GM19023 (cell line): Measurements from ENCODE around the gene RNF215.
"Not testable (repeated sequence)": the region's sequence is repeated elsewhere in the genome, so short reads cannot be mapped to it uniquely, and the experiment has no call there.

ENCODE experiments used
- ATAC-seq: cut with Tn5 transposase; IDR thresholded peaks from one replicate; pipeline ENCODE4 v1.9.1; 2021; ENCODE audit warnings: mild to moderate bottlenecking, moderate library complexity; ENCODE audit not compliant: unreplicated experiment

The RNF215 gene

DNA sequence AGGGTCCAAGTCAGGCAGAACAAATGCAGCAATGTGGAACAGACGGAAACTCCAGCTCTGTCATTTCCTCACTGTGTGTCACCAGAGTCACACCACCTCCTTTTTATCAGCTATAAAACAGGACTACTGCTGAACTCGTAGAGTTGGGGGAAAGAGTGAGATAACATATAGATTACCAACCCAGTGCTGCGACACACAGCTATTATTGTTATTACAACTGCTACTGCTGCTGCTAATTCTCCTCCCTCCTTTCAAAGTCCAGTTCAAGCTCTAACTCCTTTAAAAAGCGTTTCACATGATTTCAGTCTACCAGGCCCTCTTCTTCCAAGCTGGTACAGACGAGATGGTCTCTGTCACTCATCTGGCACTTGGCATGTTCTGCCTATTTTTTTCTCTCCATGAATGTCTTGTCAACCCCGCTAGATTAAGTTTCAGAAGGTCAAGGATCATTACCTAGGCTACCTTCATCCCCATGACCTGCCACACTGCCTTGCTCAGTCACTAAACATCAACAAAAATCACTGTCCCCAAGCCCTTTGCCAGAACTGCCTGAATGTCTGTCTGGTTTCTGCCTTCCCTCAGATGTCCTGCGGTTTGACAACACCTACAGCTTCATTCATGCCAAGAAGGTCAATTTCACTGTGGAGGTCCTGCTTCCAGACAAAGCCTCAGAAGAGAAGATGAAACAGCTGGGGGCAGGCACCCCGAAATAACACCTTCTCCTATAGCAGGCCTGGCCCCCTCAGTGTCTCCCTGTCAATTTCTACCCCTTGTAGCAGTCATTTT, 34.7 kb upstream of the RNF215 start:
- no peak for ATAC-seq

DNA sequence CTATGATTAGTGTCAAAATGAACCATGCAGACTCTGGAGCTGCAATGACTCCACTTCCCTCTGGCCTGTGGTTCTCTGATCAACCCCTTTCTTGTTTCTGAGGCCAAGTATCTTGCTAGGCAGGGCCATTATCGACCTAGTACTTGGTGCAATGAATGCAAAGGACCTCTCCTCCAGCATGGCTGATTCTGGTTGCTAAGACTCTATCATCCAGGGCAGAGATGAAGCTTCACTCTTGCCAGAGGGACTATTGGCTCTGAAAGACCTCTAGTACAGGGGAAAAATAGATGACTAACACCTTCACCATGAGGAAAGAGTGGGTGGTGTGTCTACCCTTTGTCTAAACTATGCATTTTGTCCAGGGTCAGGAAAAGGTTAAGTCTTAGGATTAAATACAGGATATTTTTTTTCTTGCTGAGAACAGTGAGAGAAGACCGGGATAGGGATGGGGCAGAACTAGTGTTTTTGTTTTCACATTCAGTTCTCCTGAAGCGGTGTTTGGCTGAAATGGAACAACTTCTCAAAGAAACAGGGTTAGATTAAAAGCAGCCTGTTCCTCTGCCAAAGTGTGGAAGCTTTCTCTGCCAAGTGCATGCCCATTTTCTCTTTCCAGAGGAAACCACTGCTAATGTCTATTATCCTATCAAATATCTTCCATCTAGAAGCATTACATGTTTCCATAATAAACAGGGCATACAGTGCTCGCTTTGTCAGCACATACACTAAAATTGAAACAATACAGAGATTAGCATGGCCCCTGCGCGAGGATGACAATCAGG, 33.3 kb upstream of the RNF215 start:
- no peak for ATAC-seq

- ATAC-seq, result no peak
These were observed 29.6 kb upstream of the RNF215 start for GRCh38 chr22:30416837-30417236.

DNA sequence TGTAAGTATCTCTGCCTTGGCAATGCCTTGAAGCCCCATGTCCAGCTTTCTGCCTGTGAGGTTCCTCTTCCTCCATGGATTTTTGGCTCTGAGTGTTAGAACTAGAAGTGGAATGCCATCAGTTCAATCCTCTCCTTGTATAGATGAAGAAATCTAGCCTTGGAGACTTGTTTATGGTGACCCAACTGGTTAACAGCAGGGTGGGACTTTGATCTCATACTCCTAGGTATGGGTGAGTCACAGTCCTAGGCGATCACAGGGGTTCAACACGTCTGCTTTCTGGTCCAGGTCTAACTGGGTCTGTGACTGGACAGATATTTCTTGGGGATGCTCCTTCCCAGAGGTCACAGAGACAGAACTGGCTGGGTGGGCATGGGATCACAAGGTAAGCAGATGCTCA, 29.2 kb upstream of the RNF215 start:
- no peak for ATAC-seq

- no peak for ATAC-seq
These were observed 27.4 kb upstream of the RNF215 start for GRCh38 chr22:30414525-30415047.

GRCh38 chr22:30413745-30414524, 26.7 kb upstream of the RNF215 start:
- ATAC-seq, result no peak

DNA sequence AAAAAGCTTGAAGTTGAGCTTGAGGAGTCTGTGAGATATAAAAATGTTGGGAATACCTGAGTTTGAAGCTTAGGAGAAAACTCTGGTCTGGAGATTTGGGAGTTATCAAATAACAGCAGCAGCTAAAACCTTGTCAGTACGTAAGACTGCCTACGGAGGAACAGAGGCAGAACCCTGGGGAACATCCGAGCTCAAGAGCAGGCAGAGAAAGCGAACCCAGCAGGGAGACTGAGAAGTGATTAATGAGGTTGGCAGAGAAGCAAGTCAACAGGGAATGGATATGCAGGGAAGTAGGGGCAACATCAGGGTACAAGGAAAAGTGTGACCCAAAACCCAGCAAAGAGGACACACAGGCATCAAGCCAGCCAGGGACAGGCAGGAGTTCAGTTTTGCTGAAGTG, 25.8 kb upstream of the RNF215 start:
- no peak for ATAC-seq

DNA sequence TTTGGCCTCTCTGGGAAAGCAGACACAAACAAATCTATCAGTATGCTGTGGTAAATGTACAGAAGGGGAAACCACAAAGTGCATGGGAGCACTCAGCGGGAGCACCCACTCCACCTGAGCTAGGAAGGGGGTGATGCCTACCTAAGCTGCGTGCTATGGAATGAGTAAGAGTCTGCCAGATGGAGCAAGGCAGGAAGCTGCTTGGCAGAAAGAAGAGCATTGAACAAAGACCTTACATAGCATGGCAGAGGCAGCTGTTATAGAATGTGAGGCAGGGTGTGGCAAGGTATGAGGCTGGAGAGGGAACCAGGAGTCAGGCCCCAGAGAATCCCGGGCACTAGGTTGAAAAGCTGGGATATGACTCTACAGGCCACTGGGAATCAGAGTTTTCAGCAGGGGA, 24.6 kb upstream of the RNF215 start:
- ATAC-seq, result no peak

DNA sequence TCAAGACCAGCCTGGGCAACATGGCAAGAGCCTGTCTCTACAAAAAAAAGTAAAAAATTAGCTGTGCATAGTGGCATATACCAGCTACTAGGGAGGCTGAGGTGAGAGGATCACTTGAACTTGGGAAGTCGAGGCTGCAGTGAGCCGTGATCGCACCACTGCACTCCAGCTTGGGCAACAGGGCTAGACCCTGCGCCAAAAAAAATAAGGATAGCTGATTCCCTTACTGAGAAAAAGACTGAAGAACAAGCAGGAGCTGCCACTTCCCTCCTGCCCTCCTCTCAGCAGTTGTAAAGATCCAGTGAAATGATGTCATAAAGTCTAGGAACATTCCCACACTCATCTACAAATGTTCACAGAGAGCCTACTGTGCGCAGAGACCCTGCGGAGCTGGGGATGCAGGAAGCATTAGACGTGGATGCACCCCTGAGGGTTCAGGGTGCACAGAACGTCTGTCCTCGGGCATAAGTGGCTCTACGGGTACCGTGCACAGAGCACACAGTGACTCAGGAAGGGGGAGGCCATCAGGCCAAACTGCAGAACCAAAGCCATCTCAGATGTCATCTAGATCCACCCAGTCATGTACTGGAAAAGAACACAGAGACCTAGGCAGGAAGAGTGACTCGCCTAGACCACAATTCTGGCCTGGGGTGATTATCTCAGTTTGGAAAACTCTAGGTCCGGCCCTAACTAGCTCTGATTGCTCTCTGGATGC, 21.3 kb upstream of the RNF215 start:
- no peak for ATAC-seq

DNA sequence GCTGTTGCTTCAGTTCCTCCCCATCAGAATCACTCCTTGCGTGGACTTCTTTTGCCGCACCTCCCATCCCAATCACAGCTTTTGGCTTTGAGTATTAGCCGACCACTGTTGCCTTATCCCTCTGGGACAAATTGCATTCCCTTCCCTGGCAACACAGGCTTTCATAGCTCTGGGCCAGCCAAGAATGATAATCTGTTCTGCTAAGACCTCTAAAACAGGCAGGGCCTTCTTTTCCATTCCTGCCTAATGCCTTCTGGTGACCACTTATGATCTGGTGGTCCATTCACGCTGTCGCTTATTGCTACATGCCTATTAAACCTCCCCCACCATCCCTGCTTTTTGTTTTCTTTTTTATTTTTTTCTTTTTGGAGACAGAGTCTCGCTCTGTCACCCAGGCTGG, 19.2 kb upstream of the RNF215 start:
- no peak for ATAC-seq

DNA sequence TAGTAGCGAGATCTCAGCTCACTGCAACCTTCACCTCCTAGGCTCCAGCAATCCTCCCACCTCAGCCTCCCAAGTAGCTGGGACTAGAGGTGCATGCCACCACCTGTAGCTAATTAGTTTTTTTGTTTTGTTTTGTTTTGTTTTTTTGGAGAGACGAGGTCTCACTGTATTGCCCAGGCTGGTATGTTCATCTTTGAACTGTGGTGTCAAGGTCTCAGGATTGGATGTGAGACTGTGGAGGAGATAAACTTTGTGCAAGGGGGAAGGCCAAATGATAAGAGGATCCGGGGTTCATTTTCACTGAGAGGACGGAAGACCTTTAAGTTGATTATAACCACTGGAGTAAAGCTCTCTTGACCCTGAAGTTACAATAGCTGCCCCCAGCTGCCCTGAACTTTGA, 18.5 kb upstream of the RNF215 start:
- no peak for ATAC-seq

DNA sequence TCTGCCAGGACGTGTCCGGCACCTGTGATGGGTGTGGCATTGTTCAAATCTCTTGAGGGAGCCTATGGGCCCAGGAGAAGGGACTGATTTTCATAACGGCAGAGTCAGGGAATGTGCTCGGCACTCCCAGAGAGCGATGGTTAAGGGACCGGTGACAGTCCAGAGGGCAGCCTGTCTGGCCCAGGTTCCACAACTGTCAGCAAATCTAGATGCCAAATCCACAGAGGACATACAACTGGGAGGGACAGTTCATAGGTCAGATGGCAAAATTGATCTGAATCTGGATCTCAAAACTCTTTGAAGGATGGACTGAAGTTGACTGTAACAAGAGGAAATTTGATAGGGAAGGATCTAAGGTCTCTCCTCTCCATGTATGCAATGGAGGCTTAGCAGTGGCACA, 17.1 kb upstream of the RNF215 start:
- ATAC-seq, result no peak

GRCh38 chr22:30402766-30403104, 15.5 kb upstream of the RNF215 start:
- not testable (repeated sequence) for ATAC-seq

DNA sequence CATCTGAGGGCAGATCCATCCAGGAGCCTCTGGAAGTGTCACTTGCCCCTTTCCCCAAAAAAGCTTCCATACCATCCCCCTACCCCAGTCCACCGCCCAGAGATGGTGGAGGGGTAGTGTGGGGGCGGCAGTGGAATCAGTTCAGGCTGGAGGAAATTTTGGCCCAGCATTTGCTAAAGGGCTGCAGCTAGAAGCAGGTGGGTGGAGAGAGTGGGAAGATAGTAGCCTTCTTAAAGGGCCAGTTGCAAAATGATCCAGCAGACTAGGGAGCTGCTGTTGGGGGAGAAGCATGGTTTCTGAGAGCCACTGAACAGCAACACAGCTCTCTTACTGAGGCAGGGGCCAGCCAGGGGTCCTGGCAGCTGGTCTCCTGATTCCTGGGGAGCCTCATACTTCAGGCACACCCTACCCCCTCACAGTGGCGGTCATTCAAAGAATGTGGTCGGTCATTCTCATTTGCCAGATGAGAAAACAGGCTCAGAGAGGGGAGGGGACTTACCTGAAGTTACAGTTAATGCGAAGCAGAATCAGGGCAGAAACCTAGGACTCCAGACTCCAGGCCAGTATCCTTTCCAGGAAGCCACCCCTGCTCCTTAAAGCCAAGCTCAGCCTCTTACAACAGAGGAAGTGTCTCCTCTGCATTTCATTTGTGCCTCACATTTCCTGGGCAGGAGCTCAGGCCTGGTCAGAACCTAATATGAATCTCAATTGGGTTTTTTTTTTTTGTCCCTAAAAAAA, 15.0 kb upstream of the RNF215 start:
- ATAC-seq, result no peak

GRCh38 chr22:30401024-30401423, 13.8 kb upstream of the RNF215 start:
- ATAC-seq, result not testable (repeated sequence)

DNA sequence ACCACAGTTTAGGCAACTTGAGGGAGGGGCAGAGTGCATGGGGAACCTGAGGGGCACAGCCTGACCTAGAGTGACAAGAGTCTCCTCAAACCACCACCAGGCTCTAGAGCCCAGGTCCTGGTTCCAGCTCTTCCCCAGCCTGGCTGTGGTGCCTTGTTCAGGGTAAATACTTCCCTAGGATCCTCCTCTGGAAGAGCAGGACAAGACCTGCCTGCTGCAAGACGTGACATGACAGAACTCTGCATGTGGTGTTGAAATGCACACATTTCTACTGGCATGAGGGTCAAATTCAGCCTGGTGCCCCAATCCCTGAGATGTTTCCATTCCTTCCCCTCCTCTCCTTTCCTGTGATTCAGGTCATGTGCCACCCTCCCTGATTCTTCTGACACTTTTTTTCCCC, 12.9 kb upstream of the RNF215 start:
- no peak for ATAC-seq

DNA sequence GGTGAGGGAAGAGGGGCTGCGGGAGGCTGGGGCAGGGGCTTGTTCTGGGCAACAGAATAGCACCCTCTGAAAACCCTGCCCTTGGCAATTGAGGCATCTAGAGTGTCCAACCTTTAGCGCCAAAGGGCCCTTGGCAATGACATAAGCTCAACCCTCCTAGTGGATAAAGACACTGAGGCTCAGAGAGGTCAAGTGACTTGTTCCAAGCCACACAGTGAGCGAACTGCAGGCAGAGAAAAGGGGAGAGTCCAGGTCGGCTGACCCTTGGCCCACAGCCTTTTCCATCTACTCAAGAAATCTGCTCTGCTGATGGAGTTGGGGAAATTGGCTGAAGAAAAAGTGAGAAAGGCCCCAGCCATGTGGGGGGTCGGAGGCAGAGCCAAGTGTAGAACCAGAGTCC, 12.5 kb upstream of the RNF215 start:
- ATAC-seq, result no peak

DNA sequence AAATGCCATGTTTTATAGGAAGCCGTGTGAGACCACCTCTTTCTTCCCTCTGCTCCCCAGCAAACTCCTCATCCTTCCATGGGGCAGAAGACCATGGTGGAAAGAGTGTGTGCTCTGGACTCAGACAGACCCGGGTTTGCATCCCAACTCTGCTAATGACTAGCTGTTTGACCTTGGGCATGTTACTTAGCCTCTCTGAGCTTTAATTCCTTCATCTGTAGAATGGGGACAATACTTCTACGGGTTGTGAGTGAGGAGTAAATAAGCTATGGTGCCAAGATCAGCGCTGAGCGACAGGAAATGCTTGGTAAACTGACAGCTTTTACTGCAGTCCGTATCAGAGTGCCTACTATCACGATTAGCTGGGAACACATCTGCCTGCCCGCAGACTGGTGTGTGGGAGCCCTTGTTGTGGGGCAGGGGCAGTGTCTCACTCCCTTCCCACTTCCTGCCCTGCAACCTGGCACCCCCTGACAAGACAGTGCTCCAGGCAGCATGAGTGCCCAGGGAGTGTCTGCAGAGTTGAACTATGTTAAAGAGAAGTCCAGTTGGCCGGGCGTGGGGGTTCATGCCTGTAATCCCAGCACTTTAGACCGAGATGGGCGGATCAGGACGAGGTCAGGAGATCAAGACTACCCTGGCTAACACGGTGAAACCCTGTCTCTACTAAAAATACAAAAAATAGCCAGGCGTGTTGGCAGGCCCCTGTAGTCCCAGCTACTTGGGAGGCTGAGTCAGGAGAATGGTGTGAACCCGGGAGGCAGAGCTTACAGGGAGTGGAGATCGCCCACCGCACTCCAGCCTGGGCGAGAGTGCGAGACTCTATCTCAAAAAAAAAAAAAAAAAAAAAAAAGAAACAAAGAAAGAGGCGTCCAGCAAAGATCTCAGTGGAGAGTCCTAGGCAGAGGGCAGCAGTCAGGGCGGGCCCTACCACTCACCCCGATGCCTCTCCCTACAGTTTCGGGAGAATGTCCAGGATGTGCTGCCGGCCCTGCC, 11.8 kb upstream of the RNF215 start:
- no peak for ATAC-seq
